ENCODE results near the gene C16orf46. TPM values are rescaled to one million over a fixed set of nuclear protein-coding genes. Genes with fewer than 3 reads are reported as not detected.

Gene C16orf46
- total and polyA plus RNA-seq, 2 donors (not counting 3 experiments of a cell fraction or from before 2014, with no cell fraction given), result 0.26 TPM; not detected in 1

DNA sequence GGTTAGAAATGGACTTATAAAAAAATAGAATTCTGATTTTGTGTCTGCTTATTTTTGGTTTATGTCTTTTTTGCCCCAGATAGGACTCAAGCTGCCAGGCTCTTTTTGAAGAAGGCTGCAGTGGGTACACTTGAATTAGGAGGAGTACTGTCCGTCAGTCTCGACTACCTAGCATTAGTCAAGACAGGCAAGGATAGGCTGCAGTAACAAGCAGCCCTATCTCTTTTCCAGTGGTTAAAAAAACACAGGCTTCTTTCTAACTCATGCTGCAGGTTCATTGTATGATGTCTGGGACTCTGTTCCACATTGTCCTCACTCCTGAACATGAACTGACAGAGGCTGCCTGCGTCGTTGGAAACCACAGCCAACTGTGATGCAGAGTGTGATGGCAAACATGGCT, 8.0 kb downstream of the C16orf46 start:
- Histone ChIP-seq H3K27ac (ENCODE audit: insufficient read depth, low read depth, low read length) (no peak overlapping the region), H3K9ac (replicated peaks; ENCODE audit: extremely low read depth, insufficient read depth, low read length) (no peak overlapping the region), H3K4me3 (replicated peaks in 1 of 3; ENCODE audit: insufficient read depth in 1 of 3, low read depth in 1 of 3, low read length in 3 of 3) (no peak overlapping the region), H3K4me1 (ENCODE audit: control insufficient read depth, extremely low read depth, insufficient read depth, low read length) (no peaks in the 10 kb centered on the region), H2AFZ (ENCODE audit: low read depth, low read length) (no peak overlapping the region), H3K9me1 (replicated peaks; ENCODE audit: control insufficient read depth, extremely low read depth, insufficient read depth, low read length) (no peaks in the 10 kb centered on the region), H4K20me1 (replicated peaks; ENCODE audit: control insufficient read depth, extremely low read depth, insufficient read depth, low read length) (no peaks in the 10 kb centered on the region), H3K36me3 (ENCODE audit: control insufficient read depth in 2 of 2, extremely low read depth in 1 of 2, insufficient read depth in 2 of 2, low read length in 2 of 2) (no peaks in the 10 kb centered on the region), H3K27me3 (ENCODE audit: control insufficient read depth in 2 of 2, insufficient read depth in 2 of 2, low read length in 2 of 2) (no peaks in the 10 kb centered on the region), H3K9me3 (replicated peaks; ENCODE audit: control insufficient read depth, insufficient read depth, low read length) (no peaks in the 10 kb centered on the region), H3K79me2 (ENCODE audit: control insufficient read depth, insufficient read depth, low read length) (no peaks in the 10 kb centered on the region), H3K4me2 (ENCODE audit: insufficient read depth, low read length) (no peak overlapping the region)
- POLR2A ChIA-PET, result no interaction called here
- FAIRE-seq (no peak), DNase-seq (ENCODE audit: low read depth, low spot score) (no peak)
- CTCF ChIA-PET, result no interaction called here
- dilution Hi-C loops (cut with MboI; ENCODE audit: extremely low pct_ligation_motif_present, low sequenced_read_pairs), result no loop called here
- BruUV-seq (replicated peaks), result no TSS peak
- intact Hi-C loops (cut with micrococcal nuclease), result no loop called here
- TF ChIP-seq FOS (IDR thresholded peaks at IDR 0.05; ENCODE audit: borderline replicate concordance, insufficient read depth, low read length) (no peak), POLR2AphosphoS5 (IDR thresholded peaks at IDR 0.05; ENCODE audit: insufficient read depth, low read depth, low read length) (no peak), POLR2A (IDR thresholded peaks at IDR 0.05; ENCODE audit: low read depth, low read length) (no peak), MYC (IDR thresholded peaks at IDR 0.05; ENCODE audit: low read depth, low read length) (no peak), JUN (IDR thresholded peaks at IDR 0.05; ENCODE audit: borderline replicate concordance, insufficient read depth, insufficient read length, low read depth) (no peak), EZH2 (IDR thresholded peaks at IDR 0.05; ENCODE audit: borderline replicate concordance, low read depth, low read length, severe bottlenecking) (no peak), GATA2 (IDR thresholded peaks at IDR 0.05; ENCODE audit: insufficient read depth, insufficient read length, low read depth, low read length) (no peak)
- TF ChIP-seq, protein P1, sequence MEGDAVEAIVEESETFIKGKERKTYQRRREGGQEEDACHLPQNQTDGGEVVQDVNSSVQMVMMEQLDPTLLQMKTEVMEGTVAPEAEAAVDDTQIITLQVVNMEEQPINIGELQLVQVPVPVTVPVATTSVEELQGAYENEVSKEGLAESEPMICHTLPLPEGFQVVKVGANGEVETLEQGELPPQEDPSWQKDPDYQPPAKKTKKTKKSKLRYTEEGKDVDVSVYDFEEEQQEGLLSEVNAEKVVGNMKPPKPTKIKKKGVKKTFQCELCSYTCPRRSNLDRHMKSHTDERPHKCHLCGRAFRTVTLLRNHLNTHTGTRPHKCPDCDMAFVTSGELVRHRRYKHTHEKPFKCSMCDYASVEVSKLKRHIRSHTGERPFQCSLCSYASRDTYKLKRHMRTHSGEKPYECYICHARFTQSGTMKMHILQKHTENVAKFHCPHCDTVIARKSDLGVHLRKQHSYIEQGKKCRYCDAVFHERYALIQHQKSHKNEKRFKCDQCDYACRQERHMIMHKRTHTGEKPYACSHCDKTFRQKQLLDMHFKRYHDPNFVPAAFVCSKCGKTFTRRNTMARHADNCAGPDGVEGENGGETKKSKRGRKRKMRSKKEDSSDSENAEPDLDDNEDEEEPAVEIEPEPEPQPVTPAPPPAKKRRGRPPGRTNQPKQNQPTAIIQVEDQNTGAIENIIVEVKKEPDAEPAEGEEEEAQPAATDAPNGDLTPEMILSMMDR (IDR thresholded peaks at IDR 0.05; ENCODE audit: extremely low read depth in 1 of 2, insufficient read depth in 1 of 2, low read depth in 1 of 2, low read length in 2 of 2), result no peak
- TF ChIP-seq, protein P2, sequence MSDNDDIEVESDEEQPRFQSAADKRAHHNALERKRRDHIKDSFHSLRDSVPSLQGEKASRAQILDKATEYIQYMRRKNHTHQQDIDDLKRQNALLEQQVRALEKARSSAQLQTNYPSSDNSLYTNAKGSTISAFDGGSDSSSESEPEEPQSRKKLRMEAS (IDR thresholded peaks at IDR 0.05; ENCODE audit: insufficient read depth, insufficient read length), result no peak

Measured in endothelial cell of umbilical vein (primary cell).